GM06990 (cell line): ENCODE results near the gene ARMC10.
A peak's percentile ranks its signal among the peaks of the same experiment; 100 is the strongest.
"Not testable (repeated sequence)": the region's sequence is repeated elsewhere in the genome, so short reads cannot be mapped to it uniquely, and the experiment has no call there.

Source experiments
- DNase-seq: peaks from one replicate; pipeline ENCODE4 v3.0.0-alpha.2; 2011; ENCODE audit not compliant: insufficient read length; ENCODE audit errors: extremely low read depth
- H3K27me3 ChIP-seq: replicated peaks from 2 replicates; pipeline ENCODE4 v1.6.0; 2011; ENCODE audit warnings: low read length; ENCODE audit not compliant: control insufficient read depth, insufficient read depth
- H3K36me3 ChIP-seq: 2 replicates; pipeline ENCODE4 v1.5.1; 2011; ENCODE audit warnings: low read length; ENCODE audit not compliant: control insufficient read depth, insufficient read depth
- H3K4me3 ChIP-seq: replicated peaks from 2 replicates; pipeline ENCODE4 v1.5.1; 2011; ENCODE audit warnings: low read depth, mild to moderate bottlenecking, control low read depth, low read length
- CTCF ChIP-seq: IDR thresholded peaks from 2 replicates; pipeline ENCODE4 v1.5.1; 2011; ENCODE audit warnings: low read length, control low read depth, mild to moderate bottlenecking, inconsistent platforms; ENCODE audit not compliant: insufficient read depth, poor library complexity, severe bottlenecking

Gene ARMC10

GRCh38 chr7:103142494-103142893 is 67.6 kb downstream of the ARMC10 start:
- DNase-seq: no peak
- no peak for TF ChIP-seq CTCF
- Histone ChIP-seq H3K27me3 (no peaks in the 10 kb centered on the region), H3K4me3 (no peak overlapping the region), H3K36me3 (no peaks in the 10 kb centered on the region; the same call in 1 of the 2 replicates)

- DNase-seq: no peak
- Histone ChIP-seq H3K27me3 (no peaks in the 10 kb centered on the region), H3K4me3 (no peak overlapping the region), H3K36me3 (no peaks in the 10 kb centered on the region; the same call in 1 of the 2 replicates)
- TF ChIP-seq CTCF: no peak
These were observed 68.9 kb downstream of the ARMC10 start for GRCh38 chr7:103143868-103144267.

DNA sequence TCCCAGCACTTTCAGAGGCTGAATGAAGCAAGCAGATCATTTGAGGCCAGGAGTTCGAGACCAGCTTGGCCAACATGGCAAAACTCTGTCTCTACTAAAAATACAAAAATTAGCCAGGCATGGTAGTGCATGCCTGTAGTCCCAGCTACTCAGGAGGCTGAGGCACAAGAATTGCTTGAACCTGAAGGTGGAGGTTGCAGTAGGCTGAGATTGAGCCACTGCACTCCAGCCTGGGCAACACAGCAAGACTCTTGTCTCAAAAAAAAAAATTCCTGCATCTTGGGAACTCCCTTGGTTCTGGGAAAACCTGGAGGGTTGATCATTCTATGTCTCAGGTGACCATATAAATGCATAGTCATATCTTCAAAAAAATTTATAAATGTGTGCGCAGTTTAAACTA is 69.8 kb downstream of the ARMC10 start:
- not testable (repeated sequence) for DNase-seq, H3K27me3 ChIP-seq, H3K4me3 ChIP-seq, H3K36me3 ChIP-seq

DNA sequence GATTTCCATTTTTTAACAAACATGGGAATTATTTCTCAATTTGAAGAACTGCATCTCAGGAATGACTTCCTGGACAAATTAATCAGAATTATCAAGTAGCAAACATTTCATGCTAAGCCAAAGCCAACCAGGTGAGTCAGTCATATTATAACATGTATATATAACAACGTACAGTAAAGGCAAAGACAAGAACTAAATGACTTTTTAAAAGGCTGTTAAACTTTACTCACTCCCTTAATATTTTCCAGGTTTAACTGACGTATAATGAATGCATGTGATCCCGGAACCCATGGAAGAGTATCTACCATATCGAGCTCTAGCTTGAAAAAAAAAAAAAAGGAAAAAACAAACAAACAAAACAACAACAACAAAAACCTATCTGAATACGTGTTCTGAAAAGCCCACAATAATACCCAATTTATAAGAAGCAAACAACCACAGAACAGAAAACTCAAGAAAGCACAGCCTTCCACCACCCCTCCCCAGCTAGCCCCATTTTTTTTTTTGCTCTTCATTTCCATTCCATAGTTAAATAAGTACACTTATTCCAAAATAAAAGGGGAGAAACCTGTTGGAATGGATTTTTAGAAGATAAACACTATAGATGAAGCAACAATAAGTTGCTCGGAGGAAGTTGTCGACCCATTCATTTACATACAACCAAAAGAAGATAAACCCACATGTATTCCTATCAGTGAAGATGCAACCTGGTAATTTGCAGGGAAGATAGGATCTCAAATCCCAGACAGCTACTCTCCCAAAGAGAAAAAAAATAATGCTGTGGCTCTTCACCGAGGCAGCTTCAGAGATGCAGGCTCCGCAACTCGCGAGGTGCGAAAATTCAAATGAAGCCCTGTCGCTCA is 73.4 kb downstream of the ARMC10 start:
- H3K4me3 ChIP-seq: peak overlapping the region; percentile 89
- TF ChIP-seq CTCF: no peak
- H3K36me3 ChIP-seq: no peaks in the 10 kb centered on the region
- no peaks in the 10 kb centered on the region for H3K27me3 ChIP-seq
- DNase-seq: no peak
